Measurements from ENCODE around the gene SPON2.
"Not testable (repeated sequence)": the region's sequence is repeated elsewhere in the genome, so short reads cannot be mapped to it uniquely, and the experiment has no call there.

Gene SPON2

GRCh38 chr4:1151541-1151940 lies 20.8 kb downstream of the SPON2 start:
- no peak for DNase-seq (ENCODE audit: low read depth)

GRCh38 chr4:1150875-1151274 lies 21.5 kb downstream of the SPON2 start:
- no peak for DNase-seq (ENCODE audit: low read depth)

- DNase-seq (ENCODE audit: low read depth), result no peak
These were observed 32.5 kb downstream of the SPON2 start for GRCh38 chr4:1139860-1140259.

DNA sequence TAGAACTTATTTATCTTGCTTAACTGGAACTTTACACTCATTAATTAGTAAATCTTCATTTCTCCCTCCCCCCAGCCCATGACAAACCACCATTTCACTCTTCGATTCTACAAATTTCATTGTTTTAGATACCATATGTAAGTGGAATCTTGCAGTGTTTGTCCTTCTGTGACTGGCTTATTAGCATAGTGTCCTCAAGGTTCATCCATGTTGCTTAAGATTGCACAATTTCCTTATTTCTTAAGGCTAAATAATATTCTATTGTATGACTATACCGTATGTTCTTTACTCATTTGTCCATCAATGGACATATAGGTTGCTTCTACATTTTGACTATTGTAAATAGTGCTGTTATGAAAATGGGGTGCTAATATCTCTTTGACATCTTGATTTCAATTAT lies 34.5 kb downstream of the SPON2 start:
- no peak for DNase-seq (ENCODE audit: low read depth)

DNA sequence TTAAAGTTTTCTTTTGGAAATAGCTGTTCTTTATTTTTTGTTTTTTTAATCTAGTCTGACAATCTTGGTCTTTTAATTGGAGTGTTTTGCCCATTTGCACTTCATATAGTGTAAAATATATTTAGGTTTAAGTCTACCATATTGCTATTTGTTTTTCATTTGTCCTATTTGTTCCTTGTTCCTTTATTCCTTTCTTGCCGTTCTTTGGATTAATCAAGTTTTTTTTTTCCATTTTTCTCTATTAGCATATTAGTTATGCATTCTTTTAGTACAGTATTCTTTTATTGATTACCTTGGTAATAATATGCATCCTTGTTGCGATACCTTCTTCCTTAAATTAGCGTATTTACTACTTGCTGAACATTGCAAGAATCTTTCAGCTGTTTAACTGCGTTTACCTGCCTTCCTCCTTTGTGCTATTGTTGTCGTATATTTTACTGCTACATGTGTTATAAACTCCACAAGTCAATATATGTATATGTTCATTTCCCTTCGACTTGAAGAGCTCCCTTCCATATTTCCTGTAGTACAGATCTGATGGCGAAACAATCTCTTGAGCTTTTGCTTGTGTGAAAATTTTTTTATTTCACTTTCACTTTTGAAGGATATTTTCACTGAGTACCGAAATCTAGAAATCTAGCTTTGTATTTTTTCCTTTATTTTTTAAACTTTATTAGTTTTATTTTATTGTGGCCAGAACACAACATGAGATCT lies 35.2 kb downstream of the SPON2 start:
- no peak for DNase-seq (ENCODE audit: low read depth)

DNA sequence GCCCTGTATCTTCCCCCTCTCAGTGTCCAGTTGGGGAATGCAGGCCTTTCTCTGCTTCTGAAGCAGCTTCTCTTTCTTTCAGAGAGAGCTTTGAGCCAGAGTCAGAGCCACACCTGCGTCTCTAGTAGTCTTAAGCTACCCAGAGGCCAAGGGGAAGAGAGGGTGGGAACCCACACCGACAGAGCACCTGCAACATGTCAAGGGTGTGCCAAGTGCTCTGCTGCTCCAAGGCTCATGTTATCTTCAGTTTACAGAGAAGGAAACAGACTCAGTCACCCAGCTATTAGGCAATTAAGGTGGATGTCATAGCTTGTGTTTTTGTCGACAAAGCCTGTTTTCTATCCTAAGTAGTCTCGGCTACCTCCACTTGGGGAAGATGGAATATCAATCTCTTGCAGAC lies 36.3 kb downstream of the SPON2 start:
- DNase-seq (ENCODE audit: low read depth), result no peak

GRCh38 chr4:1133033-1133432 lies 39.4 kb downstream of the SPON2 start:
- DNase-seq (ENCODE audit: low read depth), result no peak

DNA sequence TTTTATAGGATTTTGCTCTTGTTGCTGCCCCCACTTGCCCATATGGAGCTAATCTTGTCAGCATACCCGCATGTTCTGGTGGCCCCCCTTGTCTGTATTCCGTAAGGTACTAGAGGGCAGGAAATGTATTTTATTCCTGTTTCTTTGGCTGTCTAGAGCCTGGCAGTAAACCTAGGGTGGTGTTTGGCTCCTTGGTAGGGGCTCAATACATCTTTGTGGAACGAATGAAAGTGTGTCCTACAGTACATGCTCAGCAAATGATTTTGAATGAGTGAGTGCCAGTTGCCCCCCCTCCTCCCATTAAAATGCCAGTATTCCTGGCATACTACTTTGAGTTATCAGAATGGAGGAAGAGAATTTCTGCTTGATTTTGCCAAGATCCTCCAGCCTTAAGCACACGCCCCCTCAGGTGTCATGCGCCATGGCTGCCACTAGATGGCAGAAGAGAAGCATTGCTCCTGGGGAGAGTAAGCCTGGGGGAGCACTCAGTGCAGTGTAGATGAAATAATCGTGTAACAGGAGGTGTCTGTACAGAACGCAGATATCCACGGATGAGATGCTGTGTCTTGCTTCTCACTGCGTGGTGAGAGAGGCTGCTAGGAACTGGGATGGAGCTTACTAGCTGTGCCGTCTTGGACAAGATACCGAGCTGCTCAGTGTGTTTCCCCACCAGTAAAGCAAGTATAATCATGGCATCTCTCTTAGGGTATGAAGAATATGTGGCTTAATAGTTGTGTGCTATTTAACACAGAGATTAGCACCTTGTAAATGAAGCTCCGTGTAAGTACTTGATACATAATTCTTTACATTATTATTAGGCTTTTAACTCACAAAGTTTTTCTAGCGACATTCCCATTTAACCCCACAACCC lies 41.8 kb downstream of the SPON2 start:
- DNase-seq (ENCODE audit: low read depth), result peak; percentile 68

DNA sequence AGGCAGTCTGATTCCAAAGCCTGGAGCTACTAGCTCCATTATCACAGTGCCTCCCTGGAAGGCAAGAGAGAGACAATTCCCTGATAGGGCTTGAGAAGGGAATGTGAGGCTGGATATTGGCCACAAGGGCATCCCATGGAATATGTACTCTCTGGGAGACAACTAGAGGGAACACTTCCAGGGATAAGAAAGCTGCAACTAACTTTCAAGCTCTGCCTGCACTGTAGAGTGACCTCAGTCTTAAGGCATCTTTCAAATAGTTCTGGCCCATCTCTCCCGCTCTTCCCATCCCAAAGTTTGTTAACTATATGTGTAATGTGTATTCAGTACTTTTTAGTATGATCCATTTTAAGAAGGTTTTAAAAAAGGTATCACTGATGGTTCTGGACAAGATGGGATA lies 45.9 kb downstream of the SPON2 start:
- DNase-seq (ENCODE audit: low read depth), result no peak

DNA sequence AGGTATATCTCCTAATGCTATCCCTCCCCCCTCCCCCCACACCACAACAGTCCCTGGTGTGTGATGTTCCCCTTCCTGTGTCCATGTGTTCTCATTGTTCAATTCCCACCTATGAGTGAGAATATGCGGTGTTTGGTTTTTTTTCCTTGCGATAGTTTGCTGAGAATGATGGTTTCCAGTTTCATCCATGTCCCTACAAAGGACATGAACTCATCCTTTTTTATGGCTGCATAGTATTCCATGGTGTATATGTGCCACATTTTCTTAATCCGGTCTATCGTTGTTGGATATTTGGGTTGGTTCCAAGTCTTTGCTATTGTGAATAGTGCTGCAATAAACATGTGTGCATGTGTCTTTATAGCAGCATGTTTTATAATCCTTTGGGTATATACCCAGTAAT lies 46.9 kb downstream of the SPON2 start:
- not testable (repeated sequence) for DNase-seq (ENCODE audit: low read depth)

DNA sequence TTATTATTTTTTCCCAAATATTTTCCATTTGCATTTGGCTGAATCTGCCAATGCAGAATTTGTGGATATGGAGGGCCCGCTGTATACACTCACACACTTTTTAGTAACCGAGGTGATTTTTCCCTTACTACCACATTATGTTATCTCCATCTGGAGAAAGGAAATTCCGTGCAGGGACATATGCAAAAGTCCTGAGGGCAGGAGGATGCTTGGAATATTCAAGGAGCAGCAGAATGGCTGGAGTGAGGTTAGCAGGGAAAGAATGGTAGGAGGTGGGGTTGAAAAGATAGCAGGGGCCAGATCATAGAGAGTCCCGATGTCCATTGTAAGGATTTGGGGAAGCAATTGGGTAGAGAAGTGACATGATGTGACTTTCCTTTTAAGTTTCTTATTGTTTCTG lies 47.6 kb downstream of the SPON2 start:
- no peak for DNase-seq (ENCODE audit: low read depth)

GRCh38 chr4:1122505-1122904 lies 49.9 kb downstream of the SPON2 start:
- DNase-seq (ENCODE audit: low read depth), result no peak
